Measurements from ENCODE around the gene GDF10. TPM values are rescaled to one million over a fixed set of nuclear protein-coding genes. Genes with fewer than 3 reads are reported as not detected.

GDF10 gene
- total and polyA plus RNA-seq, 4 donors = 2.3 to 34.7 (median 16.6) TPM

DNA sequence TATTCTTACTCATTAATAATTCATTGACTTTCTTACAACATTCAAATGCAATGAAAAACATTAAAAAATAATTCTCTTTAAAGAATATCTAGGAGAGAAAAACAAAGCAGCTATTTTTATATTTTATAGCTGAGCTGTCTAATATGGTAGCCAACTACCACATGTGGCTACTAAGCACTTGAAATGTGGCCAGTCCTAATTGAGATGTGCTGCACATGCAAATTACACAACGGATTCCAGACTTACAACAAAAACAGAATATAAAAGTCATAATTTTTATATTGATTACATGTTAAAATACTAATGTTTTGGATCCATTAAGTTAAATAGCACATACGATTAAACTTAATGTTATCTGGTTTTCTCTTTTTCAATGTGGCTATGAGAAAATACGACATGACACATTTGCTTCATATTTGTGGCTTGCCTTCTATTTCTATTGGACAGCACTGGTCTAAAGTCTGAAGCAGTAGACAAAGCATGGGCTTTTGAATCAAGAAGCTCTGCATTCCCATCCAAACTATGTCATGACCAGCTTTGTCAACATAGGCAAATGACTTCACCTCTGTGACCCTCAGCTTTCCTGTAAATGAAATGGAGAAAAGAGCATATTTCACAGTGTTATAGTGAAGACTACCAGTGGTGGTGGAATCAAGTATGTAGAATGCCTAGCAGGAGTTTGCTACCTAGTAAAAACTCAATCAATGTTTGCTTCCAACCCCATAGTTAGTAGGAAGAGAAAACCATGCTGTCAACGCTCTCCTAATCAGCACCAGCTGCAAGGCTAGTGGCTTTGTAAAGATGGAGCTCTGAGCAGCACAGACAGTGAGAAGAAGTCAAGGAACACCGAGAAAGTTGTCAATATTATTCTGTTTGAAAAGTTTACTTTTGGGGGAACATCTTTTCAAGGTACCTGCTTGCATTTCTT, 37.1 kb upstream of the GDF10 start:
- H3K4me1 ChIP-seq (ENCODE audit: control insufficient read depth in 5 of 5, insufficient read depth in 5 of 5, low read length in 5 of 5) = no peaks in the 10 kb centered on the region
- no peak for TF ChIP-seq CTCF (IDR thresholded peaks at IDR 0.05; ENCODE audit: control extremely low read depth, extremely low read depth)
- no peaks in the 10 kb centered on the region for H3K36me3 ChIP-seq (ENCODE audit: control insufficient read depth in 4 of 4, insufficient read depth in 4 of 4, low read length in 4 of 4)
- no peak overlapping the region for H3K27ac ChIP-seq (ENCODE audit: low read depth in 1 of 2, low read length in 1 of 2)
- no peaks in the 10 kb centered on the region for H3K27me3 ChIP-seq (ENCODE audit: control insufficient read depth in 3 of 3, insufficient read depth in 3 of 3, low read length in 2 of 3)
- no peak for ATAC-seq (ENCODE audit: insufficient read depth, low FRiP score)
- no peak overlapping the region for H3K4me3 ChIP-seq
- no peak for DNase-seq
- 84 to 91% methylated on average over 5 of the region's 5 CpGs for WGBS, 2 donors
- no peak overlapping the region for H3K9ac ChIP-seq (ENCODE audit: insufficient read depth in 1 of 2, low read length in 2 of 2)
- H3K9me3 ChIP-seq (ENCODE audit: control insufficient read depth in 4 of 4, insufficient read depth in 3 of 4, low read length in 3 of 4) = peaks cover 0 to 14% (median 0%) of the 10 kb centered on the region in 4 donors

DNA sequence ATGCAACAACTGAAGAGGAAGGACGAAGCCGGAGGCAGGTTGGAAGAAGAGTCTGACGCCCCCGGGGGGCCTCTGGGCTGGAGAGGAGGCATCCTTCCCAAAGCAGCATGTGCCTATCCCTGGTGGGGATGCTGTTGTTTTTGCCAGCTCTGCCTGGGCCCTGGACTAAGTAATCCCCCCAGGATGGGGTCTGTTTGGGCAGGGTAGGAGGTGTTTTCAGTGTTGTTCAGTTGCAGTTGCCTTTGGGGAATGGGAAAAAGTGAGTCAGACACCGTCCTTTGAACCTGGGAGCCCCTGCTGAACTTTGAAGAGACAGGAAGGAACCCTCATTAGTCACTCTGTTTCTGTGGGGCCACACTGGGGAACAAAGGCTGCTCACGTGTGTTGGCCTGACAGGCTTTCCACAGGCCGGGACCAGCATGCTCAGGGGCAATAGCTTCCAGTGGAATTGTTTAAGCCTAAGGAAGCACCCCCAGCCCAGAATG, 35.2 kb upstream of the GDF10 start:
- DNase-seq = no peak
- no peak for TF ChIP-seq CTCF (IDR thresholded peaks at IDR 0.05; ENCODE audit: control extremely low read depth, extremely low read depth)
- no peak for ATAC-seq (ENCODE audit: insufficient read depth, low FRiP score)

DNA sequence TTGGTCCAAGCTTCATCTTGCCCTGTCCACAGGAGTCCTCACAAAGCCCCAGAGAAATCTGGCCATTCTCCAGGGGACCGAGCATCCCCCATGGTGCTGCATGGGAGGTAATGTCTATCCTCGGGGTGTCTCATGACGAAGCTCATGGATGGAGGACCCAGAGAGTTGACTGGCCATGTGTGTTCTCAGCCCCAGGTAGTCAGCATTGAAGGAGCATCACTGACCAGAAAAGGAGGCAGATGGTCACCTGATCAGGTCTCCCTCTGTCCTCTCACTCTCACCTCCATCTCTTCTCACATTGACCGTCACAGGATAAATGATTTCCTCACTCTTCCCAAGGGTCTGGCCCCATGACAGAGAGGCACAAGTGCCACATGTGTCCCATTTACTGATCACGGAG, 33.4 kb upstream of the GDF10 start:
- Histone ChIP-seq H3K4me3 (no peak overlapping the region), H3K36me3 (ENCODE audit: control insufficient read depth in 4 of 4, insufficient read depth in 4 of 4, low read length in 4 of 4) (no peaks in the 10 kb centered on the region), H3K4me1 (ENCODE audit: control insufficient read depth in 5 of 5, insufficient read depth in 5 of 5, low read length in 5 of 5) (no peaks in the 10 kb centered on the region), H3K9ac (ENCODE audit: insufficient read depth in 1 of 2, low read length in 2 of 2) (no peak overlapping the region), H3K27me3 (ENCODE audit: control insufficient read depth in 3 of 3, insufficient read depth in 3 of 3, low read length in 2 of 3) (no peaks in the 10 kb centered on the region), H3K27ac (ENCODE audit: low read depth in 1 of 2, low read length in 1 of 2) (no peak overlapping the region), H3K9me3 (ENCODE audit: control insufficient read depth in 4 of 4, insufficient read depth in 3 of 4, low read length in 3 of 4) (peaks cover 0 to 14% (median 0%) of the 10 kb centered on the region in 4 donors)
- no peak for DNase-seq
- no peak for ATAC-seq (ENCODE audit: insufficient read depth, low FRiP score)
- TF ChIP-seq CTCF (IDR thresholded peaks at IDR 0.05; ENCODE audit: control extremely low read depth, extremely low read depth) = no peak
- 92 to 95% methylated on average over 5 of the region's 5 CpGs for WGBS, 2 donors

More for the DNA sequence above, 35.2 kb upstream of the GDF10 start:
- H3K4me3 ChIP-seq = no peak overlapping the region
- H3K36me3 ChIP-seq (ENCODE audit: control insufficient read depth in 4 of 4, insufficient read depth in 4 of 4, low read length in 4 of 4) = no peaks in the 10 kb centered on the region
- no peak overlapping the region for H3K27ac ChIP-seq (ENCODE audit: low read depth in 1 of 2, low read length in 1 of 2)
- H3K4me1 ChIP-seq (ENCODE audit: control insufficient read depth in 5 of 5, insufficient read depth in 5 of 5, low read length in 5 of 5) = no peaks in the 10 kb centered on the region
- no peaks in the 10 kb centered on the region for H3K27me3 ChIP-seq (ENCODE audit: control insufficient read depth in 3 of 3, insufficient read depth in 3 of 3, low read length in 2 of 3)
- 60 to 70% methylated on average over 7 of the region's 7 CpGs for WGBS, 2 donors
- no peak overlapping the region for H3K9ac ChIP-seq (ENCODE audit: insufficient read depth in 1 of 2, low read length in 2 of 2)
- H3K9me3 ChIP-seq (ENCODE audit: control insufficient read depth in 4 of 4, insufficient read depth in 3 of 4, low read length in 3 of 4) = peaks cover 0 to 14% (median 0%) of the 10 kb centered on the region in 4 donors
